HEK293 (cell line): ENCODE measurements around the gene HIF3A.

Source experiments
- CTCF ChIA-PET: fragments of 350-600 bp; formaldehyde crosslinking; extraction: SDS; loops from one replicate; lab custom pipeline; 2021; ENCODE audit warnings: antibody characterized with exemption; lab: Yijun Ruan, JAX
- POLR2A ChIA-PET: fragments of 300-600 bp; formaldehyde crosslinking; extraction: SDS; loops from one replicate; lab custom pipeline; 2020; ENCODE audit warnings: antibody characterized with exemption, inconsistent platforms; lab: Yijun Ruan, JAX
- H3K27ac ChIP-seq: fragments of 200-500 bp; sonication (Bioruptor generic); 2 replicates; pipeline ENCODE4 v1.5.1; 2014; ENCODE audit warnings: low read depth, low read length, control low read depth, inconsistent platforms; ENCODE audit errors: extremely low read depth
- H3K36me3 ChIP-seq, 2 experiments: fragments of 200-500 bp in 1 of 2; sonication (Bioruptor generic) in 1 of 2; 1 replicate in 1 of 2; 2 replicates in 1 of 2; pipeline ENCODE4 v1.5.1; 2014 to 2017; ENCODE audit warnings: inconsistent platforms in 2 of 2, low read length in 2 of 2; ENCODE audit not compliant: control insufficient read depth in 2 of 2, insufficient read depth in 1 of 2
- H3K4me1 ChIP-seq: fragments of 200-500 bp; sonication (Bioruptor generic); 2 replicates; pipeline ENCODE4 v1.5.1; 2014; ENCODE audit warnings: mild to moderate bottlenecking, low read length, inconsistent platforms; ENCODE audit not compliant: control insufficient read depth, insufficient read depth
- H3K4me3 ChIP-seq: 2 replicates; pipeline ENCODE4 v1.5.1; 2011; ENCODE audit warnings: low read depth, mild to moderate bottlenecking, control low read depth, low read length, moderate library complexity
- H3K9me3 ChIP-seq: fragments of 200-500 bp; sonication (Bioruptor generic); 2 replicates; pipeline ENCODE4 v1.5.1; 2014; ENCODE audit warnings: low read depth, low read length, inconsistent platforms; ENCODE audit not compliant: control insufficient read depth, insufficient read depth
- FEZF1 ChIP-seq: fragments of 450-650 bp; formaldehyde crosslinking; IDR thresholded peaks from 2 replicates; pipeline ENCODE4 v1.5.1; 2016; ENCODE audit warnings: missing biosample characterization, missing genetic modification characterization
- KLF7 ChIP-seq: fragments of 450-650 bp; formaldehyde crosslinking; IDR thresholded peaks from 2 replicates; pipeline ENCODE4 v1.5.1; 2016; ENCODE audit warnings: missing biosample characterization, missing genetic modification characterization, borderline replicate concordance
- KLF8 ChIP-seq: fragments of 450-650 bp; formaldehyde crosslinking; IDR thresholded peaks from 2 replicates; pipeline ENCODE4 v1.5.1; 2016; ENCODE audit warnings: missing biosample characterization, missing genetic modification characterization
- KLF9 ChIP-seq: fragments of 450-650 bp; formaldehyde crosslinking; IDR thresholded peaks from 2 replicates; pipeline ENCODE4 v1.5.1; 2016; ENCODE audit warnings: missing biosample characterization, missing genetic modification characterization, low read depth
- REPIN1 ChIP-seq: fragments of 450-650 bp; formaldehyde crosslinking; IDR thresholded peaks from 2 replicates; pipeline ENCODE4 v1.5.1; 2017; ENCODE audit warnings: missing biosample characterization, missing genetic modification characterization, low read depth
- SALL2 ChIP-seq: fragments of 450-650 bp; formaldehyde crosslinking; IDR thresholded peaks from 2 replicates; pipeline ENCODE4 v1.5.0; 2017; ENCODE audit warnings: missing biosample characterization, mild to moderate bottlenecking, missing genetic modification characterization, borderline replicate concordance
- SCRT1 ChIP-seq: fragments of 450-650 bp; formaldehyde crosslinking; IDR thresholded peaks from 2 replicates; pipeline ENCODE4 v1.5.1; 2016; ENCODE audit warnings: missing biosample characterization, missing genetic modification characterization, borderline replicate concordance
- ZBTB17 ChIP-seq: fragments of 450-650 bp; formaldehyde crosslinking; IDR thresholded peaks from 2 replicates; pipeline ENCODE4 v1.5.1; 2016; ENCODE audit warnings: missing biosample characterization, missing genetic modification characterization
- ZNF112 ChIP-seq: fragments of 450-650 bp; formaldehyde crosslinking; IDR thresholded peaks from 2 replicates; pipeline ENCODE4 v1.5.0; 2017; ENCODE audit warnings: missing biosample characterization, missing genetic modification characterization
- ZNF211 ChIP-seq: fragments of 450-650 bp; formaldehyde crosslinking; IDR thresholded peaks from 2 replicates; pipeline ENCODE4 v1.5.1; 2016; ENCODE audit warnings: low read depth, missing biosample characterization, missing genetic modification characterization
- ZNF248 ChIP-seq: fragments of 450-650 bp; formaldehyde crosslinking; IDR thresholded peaks from 2 replicates; pipeline ENCODE4 v1.5.1; 2017; ENCODE audit warnings: missing biosample characterization, missing genetic modification characterization
- ZNF266 ChIP-seq: fragments of 450-650 bp; formaldehyde crosslinking; IDR thresholded peaks from 2 replicates; pipeline ENCODE4 v1.5.1; 2016; ENCODE audit warnings: missing biosample characterization, missing genetic modification characterization, low read depth
- ZNF280D ChIP-seq: fragments of 450-650 bp; formaldehyde crosslinking; IDR thresholded peaks from 2 replicates; pipeline ENCODE4 v1.5.1; 2016; ENCODE audit warnings: missing biosample characterization, missing genetic modification characterization
- ZNF510 ChIP-seq: fragments of 450-650 bp; formaldehyde crosslinking; IDR thresholded peaks from 2 replicates; pipeline ENCODE4 v1.5.1; 2018; ENCODE audit warnings: mild to moderate bottlenecking, missing genetic modification characterization, missing biosample characterization; ENCODE audit not compliant: insufficient replicate concordance
- ZNF623 ChIP-seq: fragments of 450-650 bp; formaldehyde crosslinking; IDR thresholded peaks from 2 replicates; pipeline ENCODE4 v1.5.1; 2016; ENCODE audit warnings: missing biosample characterization, missing genetic modification characterization
- ZNF76 ChIP-seq: fragments of 450-650 bp; formaldehyde crosslinking; IDR thresholded peaks from 2 replicates; pipeline ENCODE4; 2016; ENCODE audit warnings: low read depth, missing biosample characterization, missing genetic modification characterization, borderline replicate concordance
- ZNF785 ChIP-seq: fragments of 450-650 bp; formaldehyde crosslinking; IDR thresholded peaks from 2 replicates; pipeline ENCODE4 v1.5.1; 2016; ENCODE audit warnings: missing biosample characterization, missing genetic modification characterization
- TF ChIP-seq, protein P1 (sequence below): fragments of 450-650 bp; formaldehyde crosslinking; IDR thresholded peaks from 2 replicates; pipeline ENCODE4 v1.5.1; 2016; ENCODE audit warnings: missing biosample characterization, missing genetic modification characterization
- TF ChIP-seq, protein P2 (sequence below): fragments of 450-650 bp; formaldehyde crosslinking; IDR thresholded peaks from 2 replicates; pipeline ENCODE4 v1.5.1; 2016; ENCODE audit warnings: missing biosample characterization, missing genetic modification characterization, borderline replicate concordance

HIF3A gene

GRCh38 chr19:46288896-46289588 is 7.8 kb upstream of the HIF3A start:
- Histone ChIP-seq H3K9me3 (no peaks in the 10 kb centered on the region), H3K27ac (no peak overlapping the region), H3K4me1 (no peaks in the 10 kb centered on the region), H3K4me3 (no peak overlapping the region), H3K36me3 (no peaks in the 10 kb centered on the region)
- ChIA-PET CTCF (interaction anchor here (0.6 to 1.8 kb wide), 5 partner anchors 9 to 211 kb away, joined by 3 to 11 read pairs (median 3); no protein-coding TSS in a partner anchor), POLR2A (no interaction called here)
- no peak for TF ChIP-seq ZNF112
- no peak for TF ChIP-seq ZNF76 (tag by site-specific recombination)
- no peak for TF ChIP-seq KLF7 (tag by site-specific recombination)
- no peak for TF ChIP-seq ZNF785
- no peak for TF ChIP-seq ZBTB17
- TF ChIP-seq REPIN1, result no peak
- TF ChIP-seq ZNF248 (tag by site-specific recombination), result no peak
- TF ChIP-seq SALL2 (tag by site-specific recombination), result no peak
- no peak for TF ChIP-seq ZNF280D (tag by site-specific recombination)
- TF ChIP-seq SCRT1 (tag by site-specific recombination), result no peak
- no peak for TF ChIP-seq ZNF510 (tag by site-specific recombination)
- TF ChIP-seq KLF8 (tag by site-specific recombination), result no peak
- TF ChIP-seq ZNF266 (tag by site-specific recombination), result no peak
- no peak for TF ChIP-seq ZNF211 (tag by site-specific recombination)
- TF ChIP-seq, protein P1, sequence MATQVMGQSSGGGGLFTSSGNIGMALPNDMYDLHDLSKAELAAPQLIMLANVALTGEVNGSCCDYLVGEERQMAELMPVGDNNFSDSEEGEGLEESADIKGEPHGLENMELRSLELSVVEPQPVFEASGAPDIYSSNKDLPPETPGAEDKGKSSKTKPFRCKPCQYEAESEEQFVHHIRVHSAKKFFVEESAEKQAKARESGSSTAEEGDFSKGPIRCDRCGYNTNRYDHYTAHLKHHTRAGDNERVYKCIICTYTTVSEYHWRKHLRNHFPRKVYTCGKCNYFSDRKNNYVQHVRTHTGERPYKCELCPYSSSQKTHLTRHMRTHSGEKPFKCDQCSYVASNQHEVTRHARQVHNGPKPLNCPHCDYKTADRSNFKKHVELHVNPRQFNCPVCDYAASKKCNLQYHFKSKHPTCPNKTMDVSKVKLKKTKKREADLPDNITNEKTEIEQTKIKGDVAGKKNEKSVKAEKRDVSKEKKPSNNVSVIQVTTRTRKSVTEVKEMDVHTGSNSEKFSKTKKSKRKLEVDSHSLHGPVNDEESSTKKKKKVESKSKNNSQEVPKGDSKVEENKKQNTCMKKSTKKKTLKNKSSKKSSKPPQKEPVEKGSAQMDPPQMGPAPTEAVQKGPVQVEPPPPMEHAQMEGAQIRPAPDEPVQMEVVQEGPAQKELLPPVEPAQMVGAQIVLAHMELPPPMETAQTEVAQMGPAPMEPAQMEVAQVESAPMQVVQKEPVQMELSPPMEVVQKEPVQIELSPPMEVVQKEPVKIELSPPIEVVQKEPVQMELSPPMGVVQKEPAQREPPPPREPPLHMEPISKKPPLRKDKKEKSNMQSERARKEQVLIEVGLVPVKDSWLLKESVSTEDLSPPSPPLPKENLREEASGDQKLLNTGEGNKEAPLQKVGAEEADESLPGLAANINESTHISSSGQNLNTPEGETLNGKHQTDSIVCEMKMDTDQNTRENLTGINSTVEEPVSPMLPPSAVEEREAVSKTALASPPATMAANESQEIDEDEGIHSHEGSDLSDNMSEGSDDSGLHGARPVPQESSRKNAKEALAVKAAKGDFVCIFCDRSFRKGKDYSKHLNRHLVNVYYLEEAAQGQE, result no peak

DNA sequence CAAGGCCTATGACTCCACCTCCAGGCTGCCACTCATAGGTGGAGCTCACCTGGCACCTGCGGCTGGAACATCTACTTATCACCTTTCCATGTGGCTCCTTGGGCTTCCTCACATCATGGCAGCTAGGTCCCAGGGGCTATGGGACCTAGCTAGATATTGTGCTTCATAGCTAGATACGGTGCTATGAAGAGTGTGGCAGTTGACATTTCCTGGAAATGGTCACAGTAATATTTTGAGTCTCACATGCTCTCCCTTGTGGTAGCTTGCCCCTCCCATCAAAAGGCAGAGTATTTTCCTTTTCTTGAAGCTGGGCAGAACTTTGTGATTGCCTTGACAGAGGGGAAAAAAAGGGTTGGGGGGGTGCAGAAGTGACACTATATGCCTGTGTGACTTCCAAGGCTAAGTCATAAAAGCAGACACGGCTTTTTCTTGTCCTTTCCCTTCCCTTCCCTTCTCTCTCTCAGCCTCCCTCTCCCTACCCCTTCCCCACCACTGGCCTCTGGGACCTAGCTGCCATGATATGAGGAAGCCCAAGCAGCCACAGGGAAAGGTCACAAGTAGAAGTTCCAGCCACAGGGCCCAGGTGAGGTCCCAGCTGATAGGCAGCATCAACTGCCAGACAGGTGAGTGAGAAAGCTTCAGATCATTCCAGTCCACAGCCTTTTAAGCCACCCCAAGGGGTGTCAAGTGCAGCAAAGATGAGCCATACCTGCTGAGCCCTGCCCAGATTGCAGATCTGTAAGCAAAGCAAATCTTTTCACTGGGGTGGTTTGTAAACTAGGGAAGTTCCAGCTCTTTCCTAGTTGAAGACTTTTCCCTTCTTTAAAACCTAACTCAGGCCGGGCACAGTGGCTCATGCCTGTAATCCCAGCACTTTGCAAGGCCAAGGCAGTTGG is 6.9 kb upstream of the HIF3A start:
- Histone ChIP-seq H3K4me1 (no peaks in the 10 kb centered on the region), H3K36me3 (no peaks in the 10 kb centered on the region), H3K27ac (no peak overlapping the region), H3K4me3 (no peak overlapping the region), H3K9me3 (no peaks in the 10 kb centered on the region)
- CTCF ChIA-PET, result interaction anchor here (0.7 to 1.8 kb wide), 6 partner anchors 9 to 254 kb away, joined by 3 to 11 read pairs (median 5); no protein-coding TSS in a partner anchor
- POLR2A ChIA-PET, result no interaction called here
- peak; percentile 92 for TF ChIP-seq ZNF280D (tag by site-specific recombination)
- no peak for TF ChIP-seq KLF9 (tag by site-specific recombination)
- TF ChIP-seq ZNF623, result no peak
- TF ChIP-seq, protein P2, sequence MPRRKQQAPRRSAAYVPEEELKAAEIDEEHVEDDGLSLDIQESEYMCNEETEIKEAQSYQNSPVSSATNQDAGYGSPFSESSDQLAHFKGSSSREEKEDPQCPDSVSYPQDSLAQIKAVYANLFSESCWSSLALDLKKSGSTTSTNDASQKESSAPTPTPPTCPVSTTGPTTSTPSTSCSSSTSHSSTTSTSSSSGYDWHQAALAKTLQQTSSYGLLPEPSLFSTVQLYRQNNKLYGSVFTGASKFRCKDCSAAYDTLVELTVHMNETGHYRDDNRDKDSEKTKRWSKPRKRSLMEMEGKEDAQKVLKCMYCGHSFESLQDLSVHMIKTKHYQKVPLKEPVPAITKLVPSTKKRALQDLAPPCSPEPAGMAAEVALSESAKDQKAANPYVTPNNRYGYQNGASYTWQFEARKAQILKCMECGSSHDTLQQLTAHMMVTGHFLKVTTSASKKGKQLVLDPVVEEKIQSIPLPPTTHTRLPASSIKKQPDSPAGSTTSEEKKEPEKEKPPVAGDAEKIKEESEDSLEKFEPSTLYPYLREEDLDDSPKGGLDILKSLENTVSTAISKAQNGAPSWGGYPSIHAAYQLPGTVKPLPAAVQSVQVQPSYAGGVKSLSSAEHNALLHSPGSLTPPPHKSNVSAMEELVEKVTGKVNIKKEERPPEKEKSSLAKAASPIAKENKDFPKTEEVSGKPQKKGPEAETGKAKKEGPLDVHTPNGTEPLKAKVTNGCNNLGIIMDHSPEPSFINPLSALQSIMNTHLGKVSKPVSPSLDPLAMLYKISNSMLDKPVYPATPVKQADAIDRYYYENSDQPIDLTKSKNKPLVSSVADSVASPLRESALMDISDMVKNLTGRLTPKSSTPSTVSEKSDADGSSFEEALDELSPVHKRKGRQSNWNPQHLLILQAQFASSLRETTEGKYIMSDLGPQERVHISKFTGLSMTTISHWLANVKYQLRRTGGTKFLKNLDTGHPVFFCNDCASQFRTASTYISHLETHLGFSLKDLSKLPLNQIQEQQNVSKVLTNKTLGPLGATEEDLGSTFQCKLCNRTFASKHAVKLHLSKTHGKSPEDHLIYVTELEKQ, result no peak
- TF ChIP-seq FEZF1, result no peak
